Measurements from ENCODE around the gene PRKAB1.
"Not testable (repeated sequence)": the region's sequence is repeated elsewhere in the genome, so short reads cannot be mapped to it uniquely, and the experiment has no call there.

Gene PRKAB1

DNA sequence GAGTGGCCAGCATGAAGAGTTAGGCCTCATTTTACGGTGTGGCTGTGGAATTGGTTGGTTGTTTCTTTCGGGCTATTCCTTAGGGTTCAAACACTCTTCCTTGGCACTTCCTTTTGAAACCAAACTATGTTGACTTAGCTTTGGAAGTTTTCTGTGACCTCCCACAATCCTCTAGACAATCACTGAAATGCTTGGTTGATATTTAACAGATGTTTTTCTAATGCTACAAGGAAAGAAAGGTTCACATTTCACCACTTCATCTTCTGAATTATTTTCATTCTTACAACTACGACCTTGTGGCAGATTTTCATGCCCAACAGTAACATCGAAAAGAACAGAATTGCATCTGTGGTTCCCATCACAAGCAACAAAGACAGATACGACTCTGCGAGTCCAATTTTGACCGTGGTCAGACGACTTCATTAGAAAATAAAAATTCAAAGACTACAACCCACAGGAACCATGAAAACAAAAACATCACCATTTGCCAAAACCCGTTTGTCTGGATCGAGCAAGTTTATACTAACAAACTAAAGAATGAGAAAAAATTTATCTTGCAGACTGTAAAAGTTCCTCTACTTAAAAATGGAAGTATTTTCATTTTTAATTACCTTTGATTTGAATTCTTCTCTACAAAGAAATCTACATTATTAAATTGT lies 16.9 kb downstream of the PRKAB1 start:
- DNase-seq (ENCODE audit: low read depth), result no peak

DNA sequence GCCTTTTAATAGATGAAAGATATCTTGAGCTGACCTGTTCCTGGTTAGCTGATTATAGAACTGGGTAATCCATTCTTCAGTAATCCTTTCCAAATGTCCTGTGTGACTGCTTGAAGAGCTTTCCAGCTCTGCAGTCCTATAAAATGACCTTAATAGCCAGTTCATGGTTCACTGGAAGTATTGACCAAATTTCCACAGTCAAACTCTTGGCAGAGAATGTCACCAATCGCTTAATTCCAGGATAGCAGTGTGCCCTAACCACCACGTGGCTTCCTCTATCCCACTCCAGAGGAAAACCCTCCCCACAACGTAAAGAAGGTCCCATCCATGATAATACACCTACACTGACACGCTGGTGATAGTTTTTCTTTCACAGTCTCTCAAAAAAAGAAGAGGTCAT lies 17.4 kb downstream of the PRKAB1 start:
- DNase-seq (ENCODE audit: low read depth), result no peak

DNA sequence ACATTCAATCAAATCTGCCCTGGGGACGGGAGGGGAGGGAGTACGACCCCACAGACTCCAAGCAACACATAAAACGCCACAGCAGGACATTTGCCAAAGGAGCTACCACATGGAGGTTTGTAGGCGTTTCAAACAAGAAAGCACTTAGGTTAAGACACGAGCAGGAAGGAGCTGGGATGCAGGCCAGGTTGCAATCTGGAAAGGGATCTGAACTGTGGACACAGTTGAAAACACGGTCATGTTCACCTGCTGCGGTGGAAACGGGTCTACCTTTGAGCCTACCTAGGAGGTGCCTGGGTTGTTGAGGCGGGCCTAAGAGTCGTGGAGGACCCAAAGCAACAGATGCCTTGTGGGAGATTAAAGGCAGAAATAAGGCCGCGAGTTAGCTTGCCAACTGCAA lies 18.4 kb downstream of the PRKAB1 start:
- no peak for DNase-seq (ENCODE audit: low read depth)

DNA sequence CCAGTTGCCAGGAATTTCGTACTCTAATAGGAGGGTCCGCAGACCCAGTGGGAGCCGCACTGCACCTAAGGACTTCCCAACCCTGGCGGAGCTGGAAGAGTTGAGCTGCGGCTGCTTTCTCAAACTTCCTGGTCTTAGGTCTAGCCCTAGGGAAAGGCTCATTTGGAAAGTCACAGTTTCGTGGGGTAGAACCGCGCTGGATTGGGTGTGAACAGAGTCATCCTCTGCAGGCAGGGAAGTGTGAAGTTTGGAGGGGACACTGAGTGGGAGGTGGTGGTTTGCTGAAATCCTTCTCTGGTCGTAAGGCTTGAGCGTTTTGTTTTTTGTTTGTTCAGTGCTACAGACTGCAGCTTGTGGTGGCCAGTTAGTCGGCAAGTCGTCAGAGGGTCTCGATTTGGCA lies 18.8 kb downstream of the PRKAB1 start:
- no peak for DNase-seq (ENCODE audit: low read depth)

DNA sequence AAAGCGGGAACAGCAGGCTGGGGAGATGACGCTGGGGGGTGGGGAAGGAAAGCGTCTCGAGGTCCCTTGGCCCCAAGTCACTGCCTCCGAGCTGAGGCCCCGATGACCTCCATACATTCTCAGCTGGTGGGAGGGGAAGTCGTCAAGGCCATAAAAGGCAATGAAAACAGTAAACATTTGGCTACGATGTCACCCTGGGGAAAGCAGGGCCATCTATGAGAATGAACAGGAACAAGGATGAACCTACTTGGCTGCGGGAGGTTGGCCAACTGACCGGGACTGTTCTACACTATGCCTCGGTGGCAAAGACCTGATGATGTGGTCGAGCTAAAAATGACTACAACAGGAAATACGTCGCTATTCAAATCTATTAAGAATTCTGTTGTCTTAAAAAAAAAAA lies 19.5 kb downstream of the PRKAB1 start:
- DNase-seq (ENCODE audit: low read depth), result no peak

DNA sequence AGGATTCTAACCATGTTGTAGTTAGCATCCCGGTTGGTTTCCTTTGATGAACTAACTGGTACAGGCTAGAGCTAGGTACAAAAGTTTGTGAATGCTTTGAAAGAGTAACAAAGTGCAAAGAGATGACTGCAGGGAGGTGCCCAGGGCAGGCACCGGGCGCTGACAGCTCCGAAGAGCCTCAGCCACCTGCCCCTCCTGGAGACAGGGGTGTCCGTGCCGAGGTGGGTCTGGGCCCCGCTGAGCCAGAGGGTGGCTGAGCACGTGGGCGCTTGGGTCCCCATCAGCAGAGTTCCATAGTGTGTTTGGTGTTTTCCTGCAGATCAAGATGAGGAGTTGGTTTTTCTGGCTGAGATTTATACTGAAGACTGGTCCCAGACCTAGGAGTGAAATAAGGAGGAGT lies 19.9 kb downstream of the PRKAB1 start:
- no peak for DNase-seq (ENCODE audit: low read depth)

DNA sequence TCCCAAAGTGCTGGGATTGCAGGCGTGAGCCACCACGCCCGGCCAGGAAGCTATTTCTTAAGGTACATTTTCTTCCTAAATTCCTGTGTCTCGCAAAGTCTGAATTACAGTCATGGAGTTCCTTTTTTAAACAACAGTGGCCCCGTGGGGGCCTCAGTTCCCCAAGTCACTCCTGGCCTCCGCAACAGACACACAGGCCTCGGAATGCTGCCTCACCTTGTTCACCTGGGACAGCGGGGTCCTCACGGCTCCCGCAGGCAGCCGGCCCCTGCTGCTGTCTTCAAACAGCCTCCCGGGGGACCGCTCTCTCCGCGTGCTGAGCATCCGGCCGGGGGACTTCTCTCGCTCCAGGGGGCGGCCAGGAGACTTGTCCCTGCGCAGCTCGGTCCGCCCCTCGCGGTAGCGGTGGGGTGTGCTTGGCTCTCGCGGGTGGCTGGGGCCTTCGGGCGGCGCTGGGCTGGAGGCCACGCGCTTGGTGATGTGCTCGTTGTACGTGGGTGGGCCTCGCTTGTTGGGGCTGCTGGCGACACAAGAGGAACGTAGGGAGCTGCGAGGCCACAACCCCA lies 22.1 kb downstream of the PRKAB1 start:
- no peak for DNase-seq (ENCODE audit: low read depth)

DNA sequence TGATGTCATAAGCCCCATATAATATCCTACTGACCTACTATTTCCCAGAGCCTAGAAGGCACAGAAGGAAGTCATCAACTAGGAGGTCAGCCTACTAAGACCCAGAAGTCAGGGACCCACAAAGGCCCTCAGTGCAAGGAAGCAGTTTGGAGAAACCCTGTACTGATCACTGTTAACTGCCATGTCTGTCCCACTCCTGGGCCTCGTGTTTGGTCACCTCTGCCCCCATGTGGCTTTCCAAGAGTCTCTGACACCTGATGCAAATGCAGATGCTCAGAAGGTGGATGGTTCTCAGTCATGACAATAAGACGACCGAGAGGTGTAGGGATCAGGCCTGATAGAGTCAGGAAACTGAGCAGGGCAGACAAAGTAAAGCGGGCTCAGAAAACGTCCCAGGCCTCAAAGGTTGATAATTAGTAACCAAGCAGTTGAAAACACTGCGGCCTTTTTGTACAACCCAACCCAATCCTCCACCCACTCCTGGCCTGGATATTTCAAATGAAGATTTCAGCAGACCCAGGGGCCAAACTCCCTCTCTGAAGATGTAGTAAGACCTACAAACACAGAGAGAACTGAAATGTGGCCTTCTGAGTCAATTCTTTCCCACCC lies 23.4 kb downstream of the PRKAB1 start:
- DNase-seq (ENCODE audit: low read depth), result no peak

DNA sequence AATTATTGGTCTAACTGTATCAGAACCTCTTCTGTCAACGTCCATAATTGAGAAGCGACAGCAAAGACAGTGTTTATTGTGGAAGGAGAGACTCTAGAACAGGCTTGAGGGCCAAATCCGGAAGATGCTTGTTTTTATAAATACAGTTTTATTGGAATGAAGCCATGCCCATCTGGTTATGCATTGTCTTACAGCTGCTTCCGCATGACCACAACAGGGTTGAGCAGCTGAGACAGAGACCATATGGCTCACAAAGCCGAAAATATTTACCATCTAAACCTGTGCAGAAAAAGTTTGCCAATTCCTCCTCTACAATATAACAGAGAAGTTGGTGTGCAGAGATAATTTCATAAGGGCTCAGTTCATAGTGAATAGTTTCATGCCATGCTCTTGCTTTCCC lies 24.5 kb downstream of the PRKAB1 start:
- no peak for DNase-seq (ENCODE audit: low read depth)

DNA sequence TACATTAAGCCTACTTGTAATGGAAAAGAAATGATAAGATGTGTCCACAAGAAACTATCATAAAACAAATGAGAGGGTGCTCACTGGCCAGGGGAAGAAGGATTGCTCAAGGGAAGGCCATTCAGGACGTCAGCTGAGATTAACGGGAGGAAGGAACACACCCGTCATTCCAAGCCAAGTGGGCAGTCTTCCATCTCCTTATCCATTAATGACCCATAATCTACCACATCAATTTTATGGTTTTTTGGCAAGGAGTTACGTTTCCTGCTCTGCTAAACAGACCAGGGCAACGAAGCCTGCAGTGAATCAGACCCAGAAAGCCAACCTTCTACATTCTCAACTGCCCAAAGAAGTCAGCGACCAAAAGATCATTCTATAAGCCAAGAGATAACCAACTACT lies 25.1 kb downstream of the PRKAB1 start:
- DNase-seq (ENCODE audit: low read depth), result no peak

DNA sequence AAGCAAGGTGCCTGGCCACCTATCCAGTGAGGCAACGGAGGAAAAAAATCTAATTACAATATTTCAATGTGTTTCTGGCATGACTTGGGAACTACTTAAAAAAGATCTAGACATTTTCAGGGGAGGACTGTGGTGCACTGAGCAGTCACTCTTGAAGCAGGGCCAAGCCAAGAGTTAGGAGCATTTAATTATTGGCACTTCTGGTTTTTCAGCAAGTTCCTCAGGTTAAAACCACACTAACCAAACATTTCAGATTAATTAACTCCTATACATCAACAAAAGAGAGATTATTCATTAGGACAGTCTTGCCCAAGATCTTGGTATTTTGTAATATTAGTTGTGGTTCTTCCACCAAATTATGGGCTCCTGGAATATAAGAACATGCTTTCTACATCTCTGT lies 25.6 kb downstream of the PRKAB1 start:
- no peak for DNase-seq (ENCODE audit: low read depth)

DNA sequence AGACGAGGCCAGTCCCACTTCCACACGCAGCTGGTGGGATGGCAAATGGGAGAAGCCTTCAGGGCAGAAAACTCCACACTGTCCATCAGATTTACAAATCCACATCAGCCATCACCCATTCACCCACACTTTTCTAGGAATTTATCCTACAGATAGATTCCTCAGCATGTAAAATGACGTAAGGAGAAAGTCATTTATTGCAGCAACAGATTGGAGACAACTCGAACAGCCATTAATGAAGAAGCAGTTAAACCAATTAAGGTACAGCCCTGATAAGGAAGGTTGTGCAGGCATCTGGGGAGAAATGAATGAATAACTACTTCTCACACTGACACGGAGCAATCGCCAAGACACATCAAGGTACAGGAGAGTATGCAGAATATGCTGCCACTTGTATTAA lies 26.2 kb downstream of the PRKAB1 start:
- no peak for DNase-seq (ENCODE audit: low read depth)

DNA sequence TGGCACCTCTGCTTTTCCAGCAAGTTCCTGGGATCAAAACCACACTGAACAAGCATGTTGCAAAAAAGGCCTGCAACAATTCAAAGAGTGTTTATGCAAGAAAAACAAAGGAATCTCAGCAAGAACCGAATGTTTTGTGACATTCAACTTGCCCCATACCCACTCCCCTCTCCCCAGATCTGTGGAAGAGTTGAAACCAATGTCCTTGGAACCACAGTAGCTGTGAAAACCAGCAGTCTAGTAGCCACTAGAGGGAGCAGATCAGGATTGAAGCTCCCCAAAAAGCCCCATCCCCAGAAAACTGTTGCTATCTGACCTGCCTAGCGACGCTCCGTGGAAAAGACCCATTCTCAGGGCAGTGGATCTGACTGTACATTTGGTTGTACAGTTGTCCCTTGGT lies 27.1 kb downstream of the PRKAB1 start:
- no peak for DNase-seq (ENCODE audit: low read depth)

DNA sequence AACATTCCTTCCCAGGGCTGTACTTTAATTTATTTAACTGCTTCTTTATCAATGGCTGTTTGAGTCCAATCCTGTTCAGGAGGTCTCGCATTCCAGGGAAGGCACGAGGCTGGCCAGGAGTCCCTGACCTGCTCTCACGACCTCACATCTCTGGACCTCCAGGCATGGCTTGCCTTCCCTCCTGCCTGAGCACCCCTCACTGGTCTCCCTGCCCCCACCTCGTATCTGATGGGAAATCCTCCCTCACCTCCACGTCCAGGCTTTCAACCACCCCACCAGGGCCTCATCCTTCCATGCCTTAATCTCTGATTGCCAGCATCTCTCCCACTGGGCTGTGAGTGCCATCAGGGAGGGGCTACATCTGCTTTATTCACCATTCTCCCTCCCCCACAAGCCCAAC lies 29.0 kb downstream of the PRKAB1 start:
- no peak for DNase-seq (ENCODE audit: low read depth)

DNA sequence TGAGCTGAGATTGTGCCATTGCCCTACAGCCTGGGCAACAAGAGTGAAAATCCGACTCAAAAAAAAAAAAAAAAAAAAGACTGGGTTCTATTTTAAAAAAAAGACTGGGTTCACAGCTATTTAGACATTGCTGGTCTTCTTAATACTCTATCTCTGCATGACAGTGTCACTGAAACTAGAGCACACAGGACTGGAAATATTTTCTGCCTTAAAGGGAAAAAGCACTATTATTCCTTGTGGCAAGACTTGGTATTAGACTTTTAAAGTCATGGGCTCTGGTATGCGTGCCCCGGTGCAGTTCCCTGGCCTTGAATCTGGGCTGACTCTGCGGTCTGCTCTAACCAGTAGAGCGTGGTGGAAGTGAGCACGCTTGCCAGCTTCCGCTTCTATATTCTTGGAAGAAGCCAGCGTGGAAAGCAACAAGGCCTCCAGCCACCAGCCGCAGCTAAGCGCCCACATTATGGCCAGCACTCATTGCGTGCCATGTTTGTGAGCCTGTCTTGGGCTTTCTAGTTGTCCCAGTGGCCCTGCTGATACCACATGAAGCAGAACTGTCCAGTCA lies 31.3 kb downstream of the PRKAB1 start:
- DNase-seq (ENCODE audit: low read depth), result no peak

DNA sequence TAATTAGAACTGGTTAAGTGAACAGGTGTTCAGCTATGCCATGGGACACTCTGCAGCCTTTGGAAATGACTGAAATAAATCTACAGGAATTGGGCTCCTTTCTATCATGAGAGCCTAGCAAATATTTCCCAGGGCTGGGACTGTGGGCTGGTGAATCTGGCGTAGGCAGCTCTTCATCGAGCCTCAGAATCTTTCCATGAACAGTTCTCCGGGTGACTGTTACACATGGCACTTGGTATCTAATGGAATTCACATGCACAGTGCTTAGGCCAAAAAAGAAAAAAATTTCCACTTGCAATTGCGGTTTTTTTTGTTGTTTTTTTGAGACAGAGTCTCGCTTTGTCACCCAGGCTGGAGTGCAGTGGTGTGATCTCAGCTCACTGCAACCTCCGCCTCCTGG lies 32.1 kb downstream of the PRKAB1 start:
- no peak for DNase-seq (ENCODE audit: low read depth)

DNA sequence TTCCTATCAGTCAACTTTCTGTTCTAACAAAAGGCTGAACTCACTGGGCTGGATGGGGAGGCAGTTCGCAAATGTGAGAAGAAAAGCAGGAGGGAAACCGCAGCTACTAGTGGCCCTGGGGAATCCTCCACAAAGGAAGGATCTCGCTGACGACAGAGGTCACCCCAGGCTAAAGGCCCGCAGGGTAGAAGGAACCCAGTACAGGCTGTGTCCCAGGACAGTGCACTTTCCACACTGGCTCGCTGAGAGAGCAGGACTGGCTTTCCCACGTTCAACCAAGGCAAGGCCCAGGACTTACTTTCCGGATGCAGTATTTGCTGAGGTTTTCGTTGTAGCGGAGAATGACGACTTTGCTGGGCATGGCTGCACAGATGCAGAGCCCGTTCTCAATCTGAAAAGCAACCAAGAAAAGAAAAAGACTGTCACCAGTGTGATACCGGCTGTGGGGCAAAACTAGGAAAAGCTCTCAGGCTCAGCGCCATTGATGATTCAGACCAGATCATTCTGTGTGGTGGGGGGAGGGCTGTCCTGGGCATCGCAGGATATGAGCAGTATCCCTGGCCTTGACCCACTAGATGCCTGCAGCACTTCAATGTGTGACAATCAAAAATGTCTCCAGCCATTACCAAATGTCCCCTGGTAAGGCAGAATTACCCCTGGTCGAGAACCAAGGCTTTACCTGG lies 36.3 kb downstream of the PRKAB1 start:
- no peak for DNase-seq (ENCODE audit: low read depth)

DNA sequence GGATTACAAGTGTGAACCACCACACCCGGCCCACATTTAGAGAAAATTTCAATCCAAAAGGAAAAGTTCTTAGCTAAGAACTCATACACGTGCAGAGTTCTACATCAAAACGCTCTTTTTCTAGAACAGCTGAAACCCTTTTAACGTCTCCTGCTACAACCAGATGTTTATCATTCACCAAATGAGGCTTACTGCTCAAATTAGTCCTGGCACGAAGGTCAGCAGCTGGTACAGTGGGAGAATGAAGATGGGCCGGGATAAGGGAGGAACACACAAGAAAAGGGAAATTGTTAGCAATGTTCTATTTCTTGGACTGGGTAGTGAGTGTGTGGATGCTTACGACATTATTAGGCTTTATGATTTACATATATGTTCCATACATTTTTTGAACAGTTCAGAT lies 37.2 kb downstream of the PRKAB1 start:
- no peak for DNase-seq (ENCODE audit: low read depth)

DNA sequence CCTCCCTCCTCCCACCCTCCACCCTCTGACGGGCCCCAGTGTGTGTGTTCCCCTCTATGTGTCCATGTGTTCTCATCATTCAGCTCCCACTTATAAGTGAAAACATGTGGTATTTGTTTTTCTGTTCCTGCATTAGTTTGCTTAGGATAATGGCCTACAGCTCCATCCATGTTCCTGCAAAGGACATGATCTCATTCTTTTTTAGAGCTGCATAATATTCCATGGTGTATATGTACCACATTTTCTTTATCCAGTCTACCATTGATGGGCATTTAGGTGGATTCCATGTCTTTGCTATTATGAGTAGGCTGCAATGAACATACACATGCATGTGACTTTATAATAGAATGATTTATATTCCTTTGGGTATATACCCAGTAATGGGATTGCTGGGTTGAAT lies 38.5 kb downstream of the PRKAB1 start:
- not testable (repeated sequence) for DNase-seq (ENCODE audit: low read depth)

DNA sequence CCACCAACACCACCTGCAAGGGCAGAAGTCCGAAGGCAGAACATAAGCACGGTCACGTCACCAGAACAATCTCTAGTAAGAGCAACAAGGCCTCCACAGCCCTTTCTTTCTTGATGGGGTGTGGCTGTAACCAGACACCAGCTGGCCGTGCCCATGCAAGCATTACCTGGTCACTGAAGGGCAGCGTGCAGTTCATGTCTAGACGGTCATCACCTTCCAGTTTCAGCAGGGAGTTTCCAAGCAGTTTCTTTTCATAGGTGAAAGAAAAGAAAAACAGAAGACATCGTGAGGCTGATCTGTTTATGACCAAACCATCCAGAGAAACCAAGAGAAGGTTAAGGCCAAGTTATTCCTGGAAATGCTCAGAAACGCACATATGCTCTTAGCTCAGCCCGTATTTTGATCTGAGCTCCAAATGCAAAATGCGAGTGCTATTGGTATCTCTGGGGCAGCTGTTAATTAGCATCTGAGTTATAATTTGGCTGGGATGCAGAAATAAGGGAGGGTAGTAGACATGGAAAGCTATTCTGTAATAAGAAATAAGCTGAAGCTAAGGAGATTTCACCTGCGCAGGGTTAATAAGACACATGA lies 42.5 kb downstream of the PRKAB1 start:
- no peak for DNase-seq (ENCODE audit: low read depth)

DNA sequence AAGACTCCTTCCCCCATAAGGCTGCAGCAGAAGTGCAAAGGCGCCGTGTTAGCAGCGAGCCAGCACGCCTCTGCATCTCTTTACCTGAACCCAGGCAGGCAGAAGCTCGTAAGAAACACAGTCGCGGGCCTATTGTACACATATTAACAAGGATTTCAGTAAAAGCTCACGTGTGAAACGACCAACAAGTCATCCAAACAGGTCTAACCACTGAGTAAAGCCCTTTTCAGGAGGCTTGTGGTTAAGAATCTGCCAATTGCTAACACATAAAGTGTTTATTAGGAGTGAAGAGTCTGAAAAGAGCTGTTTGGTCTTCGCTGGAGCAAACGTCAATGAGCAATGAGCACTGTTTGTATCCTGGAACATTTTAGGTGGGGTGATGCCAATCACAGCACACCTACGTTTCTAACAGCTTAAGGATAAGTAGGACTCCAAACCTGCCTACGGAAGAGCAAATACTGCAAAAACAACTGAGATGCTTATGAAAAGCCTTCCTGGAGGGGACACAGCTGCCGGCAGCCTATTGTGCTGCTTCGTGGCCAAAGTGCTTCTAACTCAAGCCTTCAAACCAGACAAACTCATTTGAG lies 43.1 kb downstream of the PRKAB1 start:
- no peak for DNase-seq (ENCODE audit: low read depth)

DNA sequence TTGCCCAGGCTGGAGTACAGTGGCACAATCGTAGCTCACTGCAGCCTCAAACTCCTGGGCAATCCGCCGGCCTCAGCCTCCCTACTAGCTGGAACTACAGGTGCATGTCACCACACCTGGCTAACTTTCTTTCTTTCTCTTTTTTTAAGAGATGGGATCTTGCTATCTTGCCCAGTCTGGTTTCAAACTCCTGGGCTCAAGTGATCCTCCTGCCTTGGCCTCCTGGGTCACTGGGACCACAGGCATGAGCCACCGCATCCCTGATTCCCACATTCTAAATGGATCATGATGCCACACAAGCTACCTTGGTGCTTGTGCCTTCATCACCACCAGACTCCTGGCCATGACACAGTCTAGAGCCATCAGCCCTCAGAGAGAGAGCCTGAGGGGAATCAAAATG lies 43.8 kb downstream of the PRKAB1 start:
- DNase-seq (ENCODE audit: low read depth), result no peak

Measured in activated T-cell treated with anti-CD3 and anti-CD28 coated beads for 48 hours (primary cell).